ENCODE results near the gene FAM13C.

The FAM13C gene

DNA sequence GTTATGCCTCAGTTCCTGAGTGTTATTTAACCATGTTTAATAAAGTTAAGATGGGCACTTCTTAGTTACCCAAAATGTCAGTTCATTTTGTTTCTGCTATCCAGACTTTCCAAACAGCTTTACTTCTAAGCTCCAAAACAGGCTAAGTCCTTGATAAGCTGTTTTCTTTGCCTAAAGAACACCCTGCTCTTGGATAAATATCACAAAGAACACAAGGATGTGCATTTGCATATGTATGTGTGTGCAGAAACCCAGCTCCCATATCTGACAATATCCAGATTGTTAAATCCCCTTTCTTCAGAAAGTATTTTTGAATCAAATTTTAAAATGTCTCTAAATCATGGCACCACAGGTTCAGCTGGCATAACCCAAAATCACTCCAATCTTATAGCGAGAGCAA is 19.6 kb downstream of the FAM13C start:
- TF ChIP-seq CTCF (IDR thresholded peaks at IDR 0.05; ENCODE audit: extremely low read depth, missing control alignments) = no peak
- no peak for DNase-seq (ENCODE audit: low spot score)

GRCh38 chr10:59342000-59342399 is 20.3 kb downstream of the FAM13C start:
- no peak for TF ChIP-seq CTCF (IDR thresholded peaks at IDR 0.05; ENCODE audit: extremely low read depth, missing control alignments)
- DNase-seq (ENCODE audit: low spot score) = no peak

- no peak for DNase-seq (ENCODE audit: low spot score)
- TF ChIP-seq CTCF (IDR thresholded peaks at IDR 0.05; ENCODE audit: extremely low read depth, missing control alignments) = no peak
Observed at GRCh38 chr10:59340285-59340684, 22.1 kb downstream of the FAM13C start.

DNA sequence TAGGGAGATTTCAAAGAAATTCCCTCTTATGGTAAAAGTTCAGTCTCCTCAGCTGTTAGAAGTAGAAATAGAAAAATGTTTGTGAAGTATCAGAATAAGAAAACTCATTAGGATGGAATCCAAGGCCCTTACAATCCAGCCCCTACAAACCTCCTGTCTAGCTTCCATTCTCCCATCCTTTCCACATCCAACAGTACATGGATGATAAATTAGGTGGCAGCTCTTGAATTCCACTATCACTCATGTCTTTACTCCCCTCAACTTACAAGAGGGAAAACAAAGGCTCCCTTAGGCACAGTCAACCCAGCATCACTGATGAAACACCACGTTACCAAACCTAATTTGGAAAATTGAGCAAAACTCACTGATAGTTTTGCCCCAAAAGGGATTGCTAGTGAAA is 23.0 kb downstream of the FAM13C start:
- no peak for TF ChIP-seq CTCF (IDR thresholded peaks at IDR 0.05; ENCODE audit: extremely low read depth, missing control alignments)

DNA sequence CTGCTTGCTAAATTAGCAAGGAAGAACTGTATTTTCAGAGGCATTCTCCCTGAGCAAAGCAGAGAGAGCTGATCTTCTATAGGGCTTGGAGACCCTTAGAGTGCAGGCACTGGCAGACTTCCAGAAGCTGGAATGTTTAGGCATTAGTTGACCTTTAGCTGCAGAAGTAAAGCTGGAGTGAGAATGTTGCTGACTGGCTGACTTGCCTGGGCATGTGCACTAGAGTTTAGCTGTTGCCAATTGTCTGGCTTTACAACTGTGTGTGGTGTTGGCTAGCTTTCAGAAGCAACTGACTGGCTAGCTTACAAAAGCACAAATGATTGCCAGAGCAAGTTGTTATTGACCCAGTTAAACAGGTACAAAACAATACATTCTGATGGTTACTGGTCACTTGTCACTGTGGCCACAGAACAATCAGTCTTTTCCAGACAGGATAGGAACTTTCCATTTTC is 25.1 kb downstream of the FAM13C start:
- no peak for TF ChIP-seq CTCF (IDR thresholded peaks at IDR 0.05; ENCODE audit: extremely low read depth, missing control alignments)
- no peak for DNase-seq (ENCODE audit: low spot score)

More for the DNA sequence above, 23.0 kb downstream of the FAM13C start:
- no peak for DNase-seq (ENCODE audit: low spot score)

DNA sequence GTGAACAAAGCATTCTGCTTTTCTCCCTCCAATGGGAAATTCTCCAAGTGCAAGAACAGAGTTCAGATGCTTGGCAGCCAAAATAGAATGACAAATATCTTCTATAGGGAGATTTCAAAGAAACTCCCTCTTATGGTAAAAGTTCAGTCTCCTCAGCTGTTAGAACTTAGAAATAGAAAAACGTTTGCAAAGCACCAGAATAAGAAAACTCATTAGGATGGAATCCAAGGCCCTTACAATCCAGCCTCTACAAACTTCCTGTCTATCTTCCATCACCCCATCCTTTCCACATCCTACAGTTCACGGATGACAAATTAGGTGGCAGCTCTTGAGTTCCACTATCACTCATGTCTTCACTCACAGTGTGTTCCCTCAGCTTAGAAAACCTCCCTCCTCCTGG is 25.7 kb downstream of the FAM13C start:
- no peak for DNase-seq (ENCODE audit: low spot score)
- no peak for TF ChIP-seq CTCF (IDR thresholded peaks at IDR 0.05; ENCODE audit: extremely low read depth, missing control alignments)

DNA sequence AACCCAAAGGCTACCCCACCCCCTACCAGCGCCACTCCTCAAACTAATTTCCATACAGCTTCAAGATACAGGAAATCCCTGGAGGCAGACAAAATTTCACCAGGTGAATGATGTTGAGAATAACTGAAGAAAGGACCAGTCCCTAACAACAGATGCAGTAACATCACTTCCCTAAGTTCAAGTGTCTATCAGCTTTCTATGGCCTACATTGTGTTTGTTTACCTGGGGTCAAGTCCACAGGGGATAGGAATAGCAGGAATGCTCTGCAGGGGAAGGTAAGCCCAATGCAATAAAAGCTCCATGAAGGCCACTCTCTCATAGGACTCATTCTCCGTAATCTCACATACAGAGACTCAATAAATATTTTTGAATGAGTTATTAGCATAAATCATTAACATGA is 26.9 kb downstream of the FAM13C start:
- no peak for TF ChIP-seq CTCF (IDR thresholded peaks at IDR 0.05; ENCODE audit: extremely low read depth, missing control alignments)

More for the DNA sequence above, 26.9 kb downstream of the FAM13C start:
- no peak for DNase-seq (ENCODE audit: low spot score)
